GM19238 (cell line): ENCODE data around the gene LNX2.

Source experiments
- DNase-seq: peaks from one replicate; pipeline ENCODE4 v3.0.0; 2011; ENCODE audit warnings: low spot score; ENCODE audit not compliant: insufficient read length

The LNX2 gene

GRCh38 chr13:27607125-27607524 is 13.2 kb downstream of the LNX2 start:
- DNase-seq: no peak

DNA sequence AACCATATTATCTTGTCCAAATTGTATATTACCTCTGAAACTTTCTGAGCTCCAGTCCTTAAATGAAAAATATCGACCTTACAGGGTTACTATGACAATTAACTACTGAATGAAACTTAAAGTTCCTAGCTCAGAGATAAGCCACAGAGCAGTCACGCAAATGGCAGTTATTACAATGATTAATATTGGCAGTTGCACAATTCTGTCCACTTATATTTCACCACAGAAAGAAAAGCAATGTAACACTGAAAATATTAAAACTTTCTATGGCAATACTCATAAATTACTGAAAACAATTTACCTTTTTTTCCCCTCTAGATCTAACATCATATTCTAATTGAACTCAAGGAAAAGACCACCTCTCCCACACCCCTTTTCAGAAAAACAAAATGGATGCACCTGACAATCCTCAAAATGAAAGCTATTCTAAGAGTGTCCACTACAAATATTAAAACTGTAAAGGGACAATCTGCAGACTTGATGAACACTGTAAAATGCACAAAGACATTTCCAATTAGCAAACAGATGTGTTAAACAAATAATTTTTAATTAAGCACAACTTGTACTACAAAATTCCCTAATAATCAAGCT is 14.6 kb downstream of the LNX2 start:
- no peak for DNase-seq

DNA sequence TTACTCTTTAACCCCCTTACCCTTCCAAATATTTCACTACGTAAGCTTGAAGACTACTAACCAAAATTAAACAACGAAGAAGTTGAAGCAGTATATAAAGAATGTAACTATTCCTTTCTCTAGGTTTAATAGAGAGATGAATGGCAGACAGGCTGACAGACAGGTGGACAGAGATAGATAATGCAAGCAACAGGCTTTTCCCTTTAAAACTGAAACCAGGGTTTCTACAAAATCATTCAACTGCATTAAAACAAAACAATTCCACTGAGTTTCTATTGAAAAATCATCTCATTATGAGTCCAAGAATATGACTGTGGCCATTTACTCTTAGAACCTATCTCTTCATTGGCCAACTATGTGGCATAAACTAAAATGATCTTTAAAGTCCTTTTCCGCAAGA is 15.2 kb downstream of the LNX2 start:
- DNase-seq: no peak

GRCh38 chr13:27601803-27602202 is 18.5 kb downstream of the LNX2 start:
- no peak for DNase-seq

- no peak for DNase-seq
These were observed 19.1 kb downstream of the LNX2 start for GRCh38 chr13:27601208-27601607.

DNA sequence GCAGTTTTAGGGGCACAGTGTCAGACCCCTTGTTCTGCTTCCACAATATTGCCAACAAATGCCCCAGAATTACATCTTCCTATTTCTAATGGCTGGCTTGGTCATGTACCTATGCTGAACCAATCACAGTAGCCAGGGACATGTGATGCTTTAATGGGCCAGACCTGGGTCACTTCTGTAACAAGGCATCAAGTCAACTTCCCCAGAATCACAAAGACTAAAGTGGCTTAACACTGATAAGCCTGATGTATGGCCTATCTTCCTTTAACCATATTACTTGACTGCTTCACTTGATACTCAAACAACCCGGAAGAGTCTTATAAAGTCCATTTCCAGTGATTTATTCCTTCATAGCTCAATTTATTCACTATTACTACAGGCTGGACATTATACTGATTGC is 19.6 kb downstream of the LNX2 start:
- DNase-seq: no peak

GRCh38 chr13:27599845-27600553 is 20.3 kb downstream of the LNX2 start:
- DNase-seq: no peak

DNA sequence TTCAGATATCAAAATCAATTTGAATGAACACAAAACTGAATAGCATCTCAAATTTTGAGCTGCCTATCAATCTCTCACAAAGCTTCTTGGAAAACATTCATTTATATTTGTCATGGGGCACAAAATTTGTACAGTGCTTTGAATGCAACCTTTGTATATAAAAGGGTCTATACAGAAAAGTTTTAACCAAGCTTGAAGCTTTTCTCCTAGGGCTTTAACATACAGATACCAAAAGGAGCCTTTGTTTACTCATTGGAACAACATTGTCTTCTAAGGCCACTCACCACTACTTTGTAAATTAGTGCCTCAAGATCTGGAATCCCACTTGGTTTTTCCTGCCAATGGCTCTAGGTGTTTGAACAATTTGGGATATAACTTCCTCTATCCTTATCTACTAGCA is 21.2 kb downstream of the LNX2 start:
- DNase-seq: no peak

GRCh38 chr13:27595055-27595811 is 25.1 kb downstream of the LNX2 start:
- DNase-seq: no peak

- no peak for DNase-seq
These were observed 27.1 kb downstream of the LNX2 start for GRCh38 chr13:27593267-27593666.

DNA sequence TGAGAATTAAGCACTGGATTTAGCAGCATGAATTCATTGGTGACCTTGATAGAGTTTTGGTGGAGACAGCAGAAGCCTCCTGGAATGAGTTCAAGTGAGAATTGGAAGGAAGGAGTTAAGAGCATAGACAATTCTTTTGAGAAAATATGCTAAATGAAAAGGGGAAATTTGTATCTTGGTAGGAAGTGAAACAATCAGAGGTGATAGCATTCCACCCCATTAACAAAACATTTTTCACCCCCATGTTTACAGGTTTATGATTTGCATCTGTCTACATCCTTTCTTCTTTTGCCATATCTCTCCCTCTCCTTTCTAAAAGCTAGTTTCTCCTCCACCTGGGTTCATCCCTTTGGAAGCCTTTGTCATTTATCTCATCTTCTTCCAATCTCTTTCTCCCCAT is 27.5 kb downstream of the LNX2 start:
- no peak for DNase-seq

GRCh38 chr13:27588405-27588804 is 31.9 kb downstream of the LNX2 start:
- no peak for DNase-seq

DNA sequence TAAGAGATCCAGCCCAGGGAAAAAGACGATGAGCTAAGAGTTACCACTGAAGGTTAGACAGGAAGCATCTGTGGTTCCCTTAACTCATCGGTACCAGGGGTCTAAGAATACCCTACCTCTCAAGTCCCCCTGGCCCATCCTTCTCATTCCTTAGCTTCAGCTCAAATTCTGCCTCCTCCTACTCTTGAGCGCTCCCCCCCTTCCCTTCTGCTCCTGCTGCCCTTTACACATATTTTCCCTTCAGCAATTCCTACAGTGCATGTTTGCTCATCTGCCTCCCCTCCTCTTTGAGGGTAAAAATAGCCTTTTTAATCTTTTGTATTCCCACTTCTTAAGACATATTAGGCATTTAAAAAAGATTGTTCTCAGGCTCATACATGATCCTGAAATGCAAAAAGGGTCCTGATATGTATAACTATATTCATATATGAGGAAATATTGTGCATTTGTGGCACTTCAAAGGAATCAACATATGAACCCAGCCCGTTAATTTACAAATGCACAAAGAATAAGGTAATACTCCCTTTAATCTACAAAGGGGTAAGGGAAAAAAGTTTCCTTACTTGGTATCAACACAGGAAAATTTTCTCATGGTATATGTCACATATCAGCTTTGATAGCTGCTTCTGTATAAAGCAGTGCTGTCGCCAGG is 33.1 kb downstream of the LNX2 start:
- DNase-seq: no peak

- DNase-seq: no peak
These were observed 36.7 kb downstream of the LNX2 start for GRCh38 chr13:27583645-27584044.

GRCh38 chr13:27578121-27579030 is 42.0 kb downstream of the LNX2 start:
- no peak for DNase-seq

DNA sequence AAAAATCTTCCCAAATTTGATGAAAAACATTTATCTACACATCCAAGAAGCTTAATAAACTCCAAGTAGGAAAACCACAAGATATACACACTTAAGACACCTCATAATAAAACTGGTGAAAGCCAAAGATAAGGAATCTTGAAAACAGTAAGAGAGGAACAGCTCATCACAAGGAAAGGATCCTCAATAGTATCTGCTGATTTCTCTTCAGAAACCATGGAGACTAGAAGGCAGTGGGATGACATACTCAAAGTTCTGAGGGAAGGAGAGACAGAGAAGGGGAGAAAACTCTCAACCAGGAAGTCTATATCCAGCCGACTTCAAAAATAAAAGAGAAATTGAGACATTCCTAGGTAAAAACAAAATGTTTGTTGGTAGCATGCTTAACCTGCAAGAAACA is 45.7 kb downstream of the LNX2 start:
- DNase-seq: no peak

GRCh38 chr13:27573265-27573664 is 47.1 kb downstream of the LNX2 start:
- DNase-seq: no peak

GRCh38 chr13:27572234-27572901 is 48.0 kb downstream of the LNX2 start:
- no peak for DNase-seq

- DNase-seq: no peak
These were observed 49.4 kb downstream of the LNX2 start for GRCh38 chr13:27570906-27571305.

- DNase-seq: no peak
These were observed 50.9 kb downstream of the LNX2 start for GRCh38 chr13:27569405-27569804.

DNA sequence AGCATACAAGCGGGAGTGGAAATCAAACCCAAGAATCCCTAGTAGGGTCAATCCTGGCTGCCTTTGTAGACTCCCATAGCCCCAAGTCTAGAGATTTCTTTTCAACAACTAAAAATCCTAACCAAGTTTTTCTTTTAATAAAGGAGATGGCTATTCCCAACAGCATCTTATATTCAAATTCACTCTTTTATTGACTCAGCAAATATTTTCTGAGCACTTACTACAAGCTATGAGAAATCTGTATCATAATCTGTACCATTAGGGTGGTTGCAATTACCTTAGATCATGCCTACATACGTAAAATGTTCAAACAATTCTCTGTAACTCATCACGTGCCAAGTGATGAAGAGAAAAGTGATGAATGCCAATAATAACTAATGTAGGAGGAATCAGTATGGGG is 54.5 kb downstream of the LNX2 start:
- no peak for DNase-seq
